Ishikawa (cell line): ENCODE results near the gene TRIM32.

Experiments used
- CEBPB ChIP-seq: IDR thresholded peaks from 2 replicates; pipeline ENCODE4 v1.6.1; 2012
- CREB1 ChIP-seq: IDR thresholded peaks from 2 replicates; pipeline ENCODE4 v1.6.1; 2012; ENCODE audit warnings: low read depth
- EGR1 ChIP-seq: IDR thresholded peaks from 2 replicates; pipeline ENCODE4 v1.6.1; 2012
- EP300 ChIP-seq: IDR thresholded peaks from 2 replicates; pipeline ENCODE4 v1.6.1; 2012; ENCODE audit warnings: borderline replicate concordance
- FOXM1 ChIP-seq: IDR thresholded peaks from 2 replicates; pipeline ENCODE4 v1.6.1; 2012; ENCODE audit warnings: low read depth, borderline replicate concordance
- MAX ChIP-seq: IDR thresholded peaks from 2 replicates; pipeline ENCODE4 v1.6.1; 2012
- NFIC ChIP-seq: IDR thresholded peaks from 2 replicates; pipeline ENCODE4 v1.6.1; 2012
- RAD21 ChIP-seq: IDR thresholded peaks from 2 replicates; pipeline ENCODE4 v1.6.1; 2012; ENCODE audit warnings: low read depth
- REST ChIP-seq: IDR thresholded peaks from 2 replicates; pipeline ENCODE4 v1.6.1; 2012; ENCODE audit warnings: low read depth, mild to moderate bottlenecking
- TAF1 ChIP-seq: IDR thresholded peaks from 2 replicates; pipeline ENCODE4 v1.6.1; 2012; ENCODE audit warnings: low read depth, mild to moderate bottlenecking
- TCF12 ChIP-seq: IDR thresholded peaks from 2 replicates; pipeline ENCODE4 v1.6.1; 2012; ENCODE audit warnings: low read depth
- TEAD4 ChIP-seq: IDR thresholded peaks from 2 replicates; pipeline ENCODE4 v1.6.1; 2012
- USF1 ChIP-seq: IDR thresholded peaks from 2 replicates; pipeline ENCODE4 v1.6.1; 2012
- YY1 ChIP-seq: IDR thresholded peaks from 2 replicates; pipeline ENCODE4 v1.6.1; 2012; ENCODE audit warnings: low read depth
- ZBTB7A ChIP-seq: IDR thresholded peaks from 2 replicates; pipeline ENCODE4 v1.6.1; 2012; ENCODE audit warnings: low read depth

Gene TRIM32

GRCh38 chr9:116706310-116707290 lies 19.5 kb downstream of the TRIM32 start:
- TF ChIP-seq CREB1 (no peak), ZBTB7A (no peak), EGR1 (no peak), YY1 (no peak), FOXM1 (no peak), EP300 (no peak), REST (no peak), MAX (no peak), NFIC (no peak), TEAD4 (no peak), RAD21 (no peak), USF1 (no peak), TAF1 (no peak)

GRCh38 chr9:116712781-116713180 lies 25.7 kb downstream of the TRIM32 start:
- no peak for TF ChIP-seq RAD21
- TF ChIP-seq EP300: no peak
- no peak for TF ChIP-seq EGR1
- TF ChIP-seq FOXM1: no peak
- TF ChIP-seq MAX: no peak
- no peak for TF ChIP-seq CEBPB
- TF ChIP-seq ZBTB7A: no peak
- no peak for TF ChIP-seq NFIC
- no peak for TF ChIP-seq USF1
- TF ChIP-seq TCF12: no peak
- TF ChIP-seq YY1: no peak
- TF ChIP-seq CREB1: no peak
- TF ChIP-seq REST: no peak
- TF ChIP-seq TAF1: no peak
- no peak for TF ChIP-seq TEAD4

- TF ChIP-seq YY1 (no peak), FOXM1 (no peak), CEBPB (no peak), TEAD4 (no peak), RAD21 (no peak), REST (no peak), TCF12 (no peak), ZBTB7A (no peak), NFIC (no peak), EP300 (no peak), USF1 (no peak), MAX (no peak), CREB1 (no peak), EGR1 (no peak), TAF1 (no peak)
These were observed 26.2 kb downstream of the TRIM32 start for GRCh38 chr9:116713271-116713670.
